NK-92 (cell line): ENCODE results near the gene DUXB.

Experiments used
- DNase-seq: peaks from one replicate; lab custom pipeline; 2025; ENCODE audit not compliant: unreplicated experiment; lab: John Stamatoyannopoulos, UW

The DUXB gene

GRCh38 chr16:75660726-75661302 lies 40.4 kb downstream of the DUXB start:
- no peak for DNase-seq

- no peak for DNase-seq
Observed at GRCh38 chr16:75660321-75660720, 40.9 kb downstream of the DUXB start.

- no peak for DNase-seq
Observed at GRCh38 chr16:75658175-75658574, 43.1 kb downstream of the DUXB start.

- no peak for DNase-seq
Observed at GRCh38 chr16:75653922-75654321, 47.3 kb downstream of the DUXB start.

GRCh38 chr16:75648265-75649076 lies 52.8 kb downstream of the DUXB start:
- peak; percentile 30 for DNase-seq

- DNase-seq: peak; percentile 70
Observed at GRCh38 chr16:75647492-75648264, 53.6 kb downstream of the DUXB start, which contains the start of the genes KARS1 and TERF2IP. TSS of gene KARS1 (minus strand) at chr16:75647665. CDS start at chr16:75647639, 26 bp downstream. TSS of gene TERF2IP (plus strand) at chr16:75647773. CDS start at chr16:75647883, 110 bp downstream.

- DNase-seq: no peak
Observed at GRCh38 chr16:75647112-75647491, 54.2 kb downstream of the DUXB start.

GRCh38 chr16:75644240-75645012 lies 56.8 kb downstream of the DUXB start:
- no peak for DNase-seq
